PFSK-1 (cell line): ENCODE results near the gene MYH6.

Experiments
- FOXP2 ChIP-seq: optimal IDR thresholded peaks from 2 replicates; pipeline ENCODE3; 2011; ENCODE audit warnings: borderline replicate concordance, control low read depth, inconsistent platforms; ENCODE audit not compliant: insufficient read depth; ENCODE audit errors: extremely low read length, extremely low read depth
- POLR2AphosphoS5 ChIP-seq: IDR thresholded peaks from 2 replicates; pipeline ENCODE4 v1.6.1; 2012; ENCODE audit warnings: low read depth, mild to moderate bottlenecking, control low read depth, low read length, moderate library complexity
- SIN3A ChIP-seq: IDR thresholded peaks from 2 replicates; pipeline ENCODE4 v1.6.1; 2012; ENCODE audit warnings: mild to moderate bottlenecking, low read length, moderate library complexity, borderline replicate concordance; ENCODE audit not compliant: insufficient read depth
- TAF1 ChIP-seq: IDR thresholded peaks from 2 replicates; pipeline ENCODE4 v1.6.1; 2012; ENCODE audit warnings: low read length, control low read depth, borderline replicate concordance; ENCODE audit not compliant: insufficient read depth
- TF ChIP-seq, protein P1 (sequence below), 2 experiments: IDR thresholded peaks; 2 replicates each; pipeline versions ENCODE4 v1.6.1 to v1.8.0; 2011 to 2012; ENCODE audit warnings: low read depth in 2 of 2, low read length in 2 of 2, control low read depth in 1 of 2, inconsistent platforms in 1 of 2, mild to moderate bottlenecking in 1 of 2, moderate library complexity in 1 of 2; ENCODE audit not compliant: insufficient read depth in 1 of 2

Gene MYH6

DNA sequence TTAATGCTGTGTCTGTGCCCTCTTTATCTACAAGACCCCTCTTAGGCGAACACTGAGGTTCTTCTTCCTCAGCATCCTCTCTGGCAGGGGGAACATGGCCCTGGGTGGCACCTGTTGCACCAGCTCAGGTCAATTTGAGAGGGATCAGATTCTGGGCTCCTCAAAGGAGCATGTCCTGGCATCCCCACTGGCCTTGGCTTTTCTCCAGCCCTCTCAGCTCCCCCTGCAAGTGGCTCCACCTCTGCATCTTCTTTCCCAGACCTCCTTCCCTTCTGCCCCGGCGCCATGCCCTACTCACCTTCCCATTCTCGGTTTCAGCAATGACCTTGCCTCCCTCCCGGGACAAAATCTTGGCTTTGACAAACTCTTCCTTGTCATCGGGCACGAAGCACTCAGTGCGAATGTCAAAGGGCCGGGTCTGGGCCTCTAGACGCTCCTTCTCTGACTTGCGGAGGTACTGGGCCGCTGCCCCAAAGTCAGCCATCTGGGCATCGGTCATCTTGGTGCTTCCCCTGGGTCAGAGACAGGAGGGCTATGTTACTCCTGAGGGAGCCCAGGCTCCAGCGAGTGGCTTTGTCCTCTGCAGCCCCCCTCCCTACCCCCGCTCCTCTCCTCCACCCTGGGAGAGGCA lies 1.2 kb downstream of the MYH6 start:
- TF ChIP-seq SIN3A = no peak
- no peak for TF ChIP-seq TAF1
- TF ChIP-seq, protein P1, sequence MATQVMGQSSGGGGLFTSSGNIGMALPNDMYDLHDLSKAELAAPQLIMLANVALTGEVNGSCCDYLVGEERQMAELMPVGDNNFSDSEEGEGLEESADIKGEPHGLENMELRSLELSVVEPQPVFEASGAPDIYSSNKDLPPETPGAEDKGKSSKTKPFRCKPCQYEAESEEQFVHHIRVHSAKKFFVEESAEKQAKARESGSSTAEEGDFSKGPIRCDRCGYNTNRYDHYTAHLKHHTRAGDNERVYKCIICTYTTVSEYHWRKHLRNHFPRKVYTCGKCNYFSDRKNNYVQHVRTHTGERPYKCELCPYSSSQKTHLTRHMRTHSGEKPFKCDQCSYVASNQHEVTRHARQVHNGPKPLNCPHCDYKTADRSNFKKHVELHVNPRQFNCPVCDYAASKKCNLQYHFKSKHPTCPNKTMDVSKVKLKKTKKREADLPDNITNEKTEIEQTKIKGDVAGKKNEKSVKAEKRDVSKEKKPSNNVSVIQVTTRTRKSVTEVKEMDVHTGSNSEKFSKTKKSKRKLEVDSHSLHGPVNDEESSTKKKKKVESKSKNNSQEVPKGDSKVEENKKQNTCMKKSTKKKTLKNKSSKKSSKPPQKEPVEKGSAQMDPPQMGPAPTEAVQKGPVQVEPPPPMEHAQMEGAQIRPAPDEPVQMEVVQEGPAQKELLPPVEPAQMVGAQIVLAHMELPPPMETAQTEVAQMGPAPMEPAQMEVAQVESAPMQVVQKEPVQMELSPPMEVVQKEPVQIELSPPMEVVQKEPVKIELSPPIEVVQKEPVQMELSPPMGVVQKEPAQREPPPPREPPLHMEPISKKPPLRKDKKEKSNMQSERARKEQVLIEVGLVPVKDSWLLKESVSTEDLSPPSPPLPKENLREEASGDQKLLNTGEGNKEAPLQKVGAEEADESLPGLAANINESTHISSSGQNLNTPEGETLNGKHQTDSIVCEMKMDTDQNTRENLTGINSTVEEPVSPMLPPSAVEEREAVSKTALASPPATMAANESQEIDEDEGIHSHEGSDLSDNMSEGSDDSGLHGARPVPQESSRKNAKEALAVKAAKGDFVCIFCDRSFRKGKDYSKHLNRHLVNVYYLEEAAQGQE (IDR thresholded peaks at IDR 0.05; ENCODE audit: insufficient read depth in 1 of 2, low read depth in 2 of 2, low read length in 2 of 2) = no peak
- TF ChIP-seq FOXP2 = no peak
- no peak for TF ChIP-seq POLR2AphosphoS5

DNA sequence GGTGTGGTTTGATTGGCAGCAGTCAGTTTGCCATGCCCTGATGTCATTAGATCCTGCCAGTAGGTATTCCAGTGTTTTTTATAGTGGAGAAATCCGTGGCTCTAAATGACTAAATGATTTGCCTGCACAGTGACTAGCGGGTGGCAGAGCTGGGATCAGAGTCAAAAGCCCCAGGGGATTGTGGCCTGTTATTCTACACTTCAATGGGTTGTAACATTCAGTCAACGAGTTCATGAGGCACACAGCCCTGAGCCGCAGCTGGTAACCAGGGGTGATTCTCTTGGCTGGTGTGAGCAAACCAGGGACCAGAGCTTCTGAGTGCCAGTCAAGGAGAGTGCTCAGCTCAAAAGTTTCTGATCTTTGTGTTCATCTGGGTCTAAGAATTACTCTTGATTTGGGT lies 1.8 kb downstream of the MYH6 start:
- TF ChIP-seq SIN3A = no peak
- TF ChIP-seq, protein P1 (IDR thresholded peaks at IDR 0.05; ENCODE audit: insufficient read depth in 1 of 2, low read depth in 2 of 2, low read length in 2 of 2) = no peak

DNA sequence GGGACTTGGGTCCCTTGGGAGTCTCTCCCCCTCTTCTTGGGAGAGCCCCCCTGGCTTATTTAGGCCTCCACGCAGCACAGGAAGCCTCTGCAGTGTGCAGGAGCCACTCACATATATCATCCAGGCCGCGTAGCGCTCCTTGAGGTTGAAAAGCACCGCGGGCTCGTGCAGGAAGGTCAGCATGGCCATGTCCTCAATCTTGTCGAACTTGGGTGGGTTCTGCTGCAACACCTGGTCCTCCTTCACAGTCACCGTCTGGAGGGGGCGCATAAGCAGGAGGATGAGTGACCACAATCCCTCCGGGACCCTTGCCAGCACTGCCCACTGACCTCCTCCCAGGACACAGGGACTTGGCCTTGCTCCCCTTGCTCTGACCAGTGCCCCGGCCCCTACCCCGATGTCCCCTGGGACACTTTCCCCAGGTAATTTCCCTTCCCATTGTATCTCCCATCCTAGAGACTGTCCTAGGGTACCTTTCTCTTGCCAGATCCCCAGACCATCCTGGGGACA lies 2.5 kb downstream of the MYH6 start:
- TF ChIP-seq SIN3A (no peak), FOXP2 (no peak), POLR2AphosphoS5 (no peak), TAF1 (no peak)
- TF ChIP-seq, protein P1 (IDR thresholded peaks at IDR 0.05; ENCODE audit: insufficient read depth in 1 of 2, low read depth in 2 of 2, low read length in 2 of 2) = no peak

DNA sequence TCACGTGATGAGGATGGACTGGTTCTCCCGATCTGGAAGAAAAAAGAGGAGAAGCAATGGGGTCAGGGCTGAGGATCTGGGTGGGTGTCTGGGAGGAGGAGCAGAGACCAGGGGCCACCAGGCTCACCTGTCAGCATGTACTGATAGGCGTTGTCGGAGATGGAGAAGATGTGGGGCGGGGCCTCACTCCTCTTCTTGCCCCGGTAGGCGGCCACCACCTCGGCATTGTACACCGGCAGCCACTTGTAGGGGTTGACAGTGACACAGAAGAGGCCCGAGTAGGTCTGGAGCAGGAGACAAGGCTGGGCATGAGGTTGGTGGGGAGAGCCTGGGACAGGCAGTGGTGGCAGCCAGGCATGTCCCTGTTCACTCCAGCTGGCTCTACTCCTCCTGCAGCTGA lies 3.0 kb downstream of the MYH6 start:
- TF ChIP-seq POLR2AphosphoS5 (no peak), SIN3A (no peak), TAF1 (no peak), FOXP2 (no peak)
- TF ChIP-seq, protein P1 (IDR thresholded peaks at IDR 0.05; ENCODE audit: insufficient read depth in 1 of 2, low read depth in 2 of 2, low read length in 2 of 2) = no peak

DNA sequence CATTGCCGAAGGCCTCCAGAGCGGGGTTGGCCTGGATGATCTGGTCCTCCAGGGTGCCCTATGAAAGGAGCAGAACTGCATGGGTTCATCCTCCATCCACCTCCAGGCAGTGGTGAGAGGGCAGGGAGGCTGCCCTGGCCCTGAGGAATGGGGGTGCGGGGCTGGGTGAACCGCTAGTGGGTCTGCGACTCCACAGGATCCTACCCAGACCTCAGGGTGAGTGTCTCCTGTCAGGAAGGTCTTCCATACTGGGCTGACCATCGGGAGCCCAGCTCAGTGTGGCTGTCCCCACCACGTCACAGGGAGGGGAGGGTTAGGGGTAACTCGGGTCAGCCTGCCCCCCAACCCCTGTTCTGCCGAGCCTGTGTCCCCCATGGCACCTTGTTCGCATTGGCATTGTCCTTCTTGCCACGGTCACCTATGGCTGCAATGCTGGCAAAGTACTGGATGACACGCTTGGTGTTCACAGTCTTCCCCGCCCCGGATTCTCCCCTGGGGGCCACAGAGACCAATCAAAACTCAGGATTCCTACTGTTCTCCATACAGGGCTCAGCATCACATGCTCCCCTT lies 3.7 kb downstream of the MYH6 start:
- no peak for TF ChIP-seq POLR2AphosphoS5
- no peak for TF ChIP-seq FOXP2
- no peak for TF ChIP-seq TAF1
- no peak for TF ChIP-seq SIN3A
- TF ChIP-seq, protein P1 (IDR thresholded peaks at IDR 0.05; ENCODE audit: insufficient read depth in 1 of 2, low read depth in 2 of 2, low read length in 2 of 2) = no peak
